ENCODE measurements around the gene HMCN1.

DNA sequence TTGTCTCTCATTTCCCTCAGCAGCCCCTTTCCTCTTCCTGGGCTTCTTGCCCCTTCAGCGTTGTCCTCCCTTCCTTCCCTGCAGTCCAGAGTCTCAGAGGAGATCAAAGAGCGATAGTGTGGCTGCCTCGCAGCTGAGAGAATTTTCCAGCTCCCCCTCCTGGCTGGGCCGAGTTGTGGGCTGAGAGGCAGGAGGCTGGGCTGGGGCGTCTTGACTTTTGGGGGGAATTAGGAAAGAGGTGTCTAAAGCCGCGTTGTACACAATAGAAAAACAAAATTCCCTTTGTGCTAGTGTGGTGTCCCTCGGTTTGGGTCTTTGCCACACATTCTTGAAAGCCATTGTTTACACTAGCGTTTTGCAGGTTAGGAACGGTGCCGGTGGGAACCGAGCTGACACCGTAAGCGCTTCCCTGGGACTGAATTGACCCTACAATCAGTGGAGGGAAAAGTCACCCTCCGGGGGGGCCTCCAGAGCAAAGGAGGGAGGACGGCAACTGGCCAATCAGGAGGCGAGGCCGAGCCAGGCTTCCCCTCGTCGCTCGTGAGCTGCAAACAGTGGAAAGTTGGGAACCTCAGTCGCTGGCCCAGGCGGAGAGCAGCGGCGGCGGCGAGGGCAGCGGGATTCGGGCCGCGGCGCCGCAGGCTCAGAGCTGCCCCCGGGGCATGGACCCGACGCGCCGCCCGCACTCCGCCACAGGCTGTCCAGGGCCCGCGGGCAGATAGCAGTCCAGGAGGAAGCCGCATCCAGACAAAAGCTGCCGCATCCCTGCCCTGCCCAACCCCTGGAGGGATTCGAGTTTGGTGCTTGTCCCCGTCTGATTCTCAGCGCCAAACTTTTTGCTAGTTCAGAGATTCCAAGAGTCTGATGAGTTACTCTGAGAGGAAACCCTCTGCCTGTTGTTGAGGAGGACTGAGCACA, at the start of gene HMCN1:
- TF ChIP-seq POLR2AphosphoS5 (IDR thresholded peaks at IDR 0.05; ENCODE audit: low read depth, low read length) (no peak), TAF1 (IDR thresholded peaks at IDR 0.05; ENCODE audit: borderline replicate concordance, insufficient read depth, low read length) (no peak), SIN3A (IDR thresholded peaks at IDR 0.05; ENCODE audit: borderline replicate concordance, insufficient read depth, low read length) (no peak), REST (IDR thresholded peaks at IDR 0.05; ENCODE audit: insufficient read depth in 1 of 2, low read depth in 2 of 2, low read length in 2 of 2) (no peak), FOXP2 (optimal IDR thresholded peaks at IDR 0.05; ENCODE audit: borderline replicate concordance, extremely low read depth, extremely low read length, insufficient read depth) (no peak)
